Measurements from ENCODE around the gene FN3KRP.

The FN3KRP gene

GRCh38 chr17:82698974-82699442, 17.5 kb upstream of the FN3KRP start:
- TF ChIP-seq POLR2AphosphoS5 (IDR thresholded peaks at IDR 0.05; ENCODE audit: low read depth, low read length) (no peak), POLR2A (IDR thresholded peaks at IDR 0.05; ENCODE audit: low read depth, low read length) (no peak), TAF1 (IDR thresholded peaks at IDR 0.05; ENCODE audit: borderline replicate concordance, low read depth, low read length) (no peak)
- DNase-seq (ENCODE audit: insufficient read length) (no peak), FAIRE-seq (peak; percentile 50)

GRCh38 chr17:82699551-82699950, 17.0 kb upstream of the FN3KRP start:
- DNase-seq (ENCODE audit: insufficient read length) (no peak), FAIRE-seq (no peak)
- no peak for TF ChIP-seq TAF1 (IDR thresholded peaks at IDR 0.05; ENCODE audit: borderline replicate concordance, low read depth, low read length)

GRCh38 chr17:82702231-82702927, 14.1 kb upstream of the FN3KRP start:
- no peak for TF ChIP-seq POLR2AphosphoS5 (IDR thresholded peaks at IDR 0.05; ENCODE audit: low read depth, low read length)
- no peak for TF ChIP-seq POLR2A (IDR thresholded peaks at IDR 0.05; ENCODE audit: low read depth, low read length)
- DNase-seq (ENCODE audit: insufficient read length) (no peak), FAIRE-seq (no peak)

- DNase-seq (ENCODE audit: insufficient read length) (no peak), FAIRE-seq (no peak)
- TF ChIP-seq POLR2AphosphoS5 (IDR thresholded peaks at IDR 0.05; ENCODE audit: low read depth, low read length): no peak
- TF ChIP-seq TAF1 (IDR thresholded peaks at IDR 0.05; ENCODE audit: borderline replicate concordance, low read depth, low read length): no peak
- no peak for TF ChIP-seq POLR2A (IDR thresholded peaks at IDR 0.05; ENCODE audit: low read depth, low read length)
Observed at GRCh38 chr17:82703036-82703745, 13.3 kb upstream of the FN3KRP start.

GRCh38 chr17:82703935-82704865, 12.3 kb upstream of the FN3KRP start:
- DNase-seq (ENCODE audit: insufficient read length) (no peak), FAIRE-seq (no peak)
- no peak for TF ChIP-seq POLR2AphosphoS5 (IDR thresholded peaks at IDR 0.05; ENCODE audit: low read depth, low read length)
- no peak for TF ChIP-seq POLR2A (IDR thresholded peaks at IDR 0.05; ENCODE audit: low read depth, low read length)

GRCh38 chr17:82704886-82705285, 11.6 kb upstream of the FN3KRP start:
- FAIRE-seq: no peak
- DNase-seq (ENCODE audit: insufficient read length): no peak
- TF ChIP-seq TAF1 (IDR thresholded peaks at IDR 0.05; ENCODE audit: borderline replicate concordance, low read depth, low read length) (no peak), POLR2A (IDR thresholded peaks at IDR 0.05; ENCODE audit: low read depth, low read length) (no peak), POLR2AphosphoS5 (IDR thresholded peaks at IDR 0.05; ENCODE audit: low read depth, low read length) (no peak)

- no peak for FAIRE-seq
- TF ChIP-seq POLR2A (IDR thresholded peaks at IDR 0.05; ENCODE audit: low read depth, low read length): no peak
- TF ChIP-seq POLR2AphosphoS5 (IDR thresholded peaks at IDR 0.05; ENCODE audit: low read depth, low read length): no peak
- TF ChIP-seq TAF1 (IDR thresholded peaks at IDR 0.05; ENCODE audit: borderline replicate concordance, low read depth, low read length): no peak
- DNase-seq (ENCODE audit: insufficient read length): no peak
Observed at GRCh38 chr17:82705756-82706155, 10.8 kb upstream of the FN3KRP start.

GRCh38 chr17:82709024-82709675, 7.4 kb upstream of the FN3KRP start:
- FAIRE-seq (no peak), DNase-seq (ENCODE audit: insufficient read length) (no peak)
- TF ChIP-seq POLR2A (IDR thresholded peaks at IDR 0.05; ENCODE audit: low read depth, low read length): no peak
- TF ChIP-seq TAF1 (IDR thresholded peaks at IDR 0.05; ENCODE audit: borderline replicate concordance, low read depth, low read length): no peak
- no peak for TF ChIP-seq POLR2AphosphoS5 (IDR thresholded peaks at IDR 0.05; ENCODE audit: low read depth, low read length)

- TF ChIP-seq POLR2AphosphoS5 (IDR thresholded peaks at IDR 0.05; ENCODE audit: low read depth, low read length) (no peak), POLR2A (IDR thresholded peaks at IDR 0.05; ENCODE audit: low read depth, low read length) (no peak), TAF1 (IDR thresholded peaks at IDR 0.05; ENCODE audit: borderline replicate concordance, low read depth, low read length) (no peak)
- DNase-seq (ENCODE audit: insufficient read length): no peak
Observed at GRCh38 chr17:82709676-82710498, 6.6 kb upstream of the FN3KRP start.

GRCh38 chr17:82710499-82711232, 5.8 kb upstream of the FN3KRP start:
- no peak for DNase-seq (ENCODE audit: insufficient read length)
- FAIRE-seq: no peak

More at GRCh38 chr17:82709676-82710498, 6.6 kb upstream of the FN3KRP start:
- FAIRE-seq: no peak

More at GRCh38 chr17:82710499-82711232, 5.8 kb upstream of the FN3KRP start:
- no peak for TF ChIP-seq TAF1 (IDR thresholded peaks at IDR 0.05; ENCODE audit: borderline replicate concordance, low read depth, low read length)
- TF ChIP-seq POLR2AphosphoS5 (IDR thresholded peaks at IDR 0.05; ENCODE audit: low read depth, low read length): no peak
- no peak for TF ChIP-seq POLR2A (IDR thresholded peaks at IDR 0.05; ENCODE audit: low read depth, low read length)

All from GM12892 (cell line).